Breast epithelium (tissue), 3 donors: ENCODE measurements around the gene PTGR3.

Source experiments
- CTCF ChIP-seq, 3 donors: fragments of 450-650 bp; IDR thresholded peaks; one replicate each; pipeline ENCODE4 v1.5.1; 2016 to 2017; ENCODE audit warnings: antibody characterized with exemption in 3 of 3, mild to moderate bottlenecking in 3 of 3, moderate library complexity in 3 of 3
- POLR2AphosphoS5 ChIP-seq, 3 donors: sonication (generic); formaldehyde crosslinking; IDR thresholded peaks; one replicate each; pipeline ENCODE4 v1.6.1; 2017; ENCODE audit warnings: antibody characterized with exemption in 3 of 3

- TF ChIP-seq POLR2AphosphoS5 (IDR thresholded peaks at IDR 0.05) (no peak), CTCF (IDR thresholded peaks at IDR 0.05) (no peak)
These were observed 43.2 kb upstream of the PTGR3 start for GRCh38 chr18:75252136-75252535.
